C4-2B (cell line): Measurements from ENCODE around the gene YBX3.

Experiments
- H3K27ac ChIP-seq: fragments of 450-650 bp; 2 replicates; pipeline ENCODE4 v1.5.1; 2017
- ZFX ChIP-seq: fragments of 450-650 bp; IDR thresholded peaks from 2 replicates; pipeline ENCODE4 v1.6.1; 2017
- TF ChIP-seq, protein P1 (sequence below): fragments of 450-650 bp; conservative IDR thresholded peaks from 2 replicates; pipeline ENCODE4 v1.5.1; 2017; ENCODE audit warnings: mild to moderate bottlenecking

The YBX3 gene

DNA sequence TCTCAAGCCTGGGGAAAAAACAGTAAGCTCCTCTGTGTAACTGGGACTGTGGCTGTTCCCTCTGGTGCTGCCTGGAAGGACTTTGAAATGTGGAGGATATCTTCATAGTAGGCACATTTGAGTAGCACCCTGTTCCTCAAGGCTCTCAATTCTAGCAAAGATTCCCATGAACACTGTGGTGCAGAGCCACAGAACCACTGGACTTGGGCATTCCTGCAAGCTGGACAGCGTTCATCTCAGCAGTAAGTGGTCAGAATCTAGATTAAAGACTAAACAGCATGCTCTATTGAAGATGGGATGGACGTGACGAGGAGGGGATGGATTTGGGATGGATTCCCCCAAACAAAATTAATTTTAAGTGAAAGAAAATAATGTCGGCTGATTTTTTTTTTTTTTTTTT lies 9.4 kb upstream of the YBX3 start:
- no peak for TF ChIP-seq ZFX
- TF ChIP-seq, protein P1, sequence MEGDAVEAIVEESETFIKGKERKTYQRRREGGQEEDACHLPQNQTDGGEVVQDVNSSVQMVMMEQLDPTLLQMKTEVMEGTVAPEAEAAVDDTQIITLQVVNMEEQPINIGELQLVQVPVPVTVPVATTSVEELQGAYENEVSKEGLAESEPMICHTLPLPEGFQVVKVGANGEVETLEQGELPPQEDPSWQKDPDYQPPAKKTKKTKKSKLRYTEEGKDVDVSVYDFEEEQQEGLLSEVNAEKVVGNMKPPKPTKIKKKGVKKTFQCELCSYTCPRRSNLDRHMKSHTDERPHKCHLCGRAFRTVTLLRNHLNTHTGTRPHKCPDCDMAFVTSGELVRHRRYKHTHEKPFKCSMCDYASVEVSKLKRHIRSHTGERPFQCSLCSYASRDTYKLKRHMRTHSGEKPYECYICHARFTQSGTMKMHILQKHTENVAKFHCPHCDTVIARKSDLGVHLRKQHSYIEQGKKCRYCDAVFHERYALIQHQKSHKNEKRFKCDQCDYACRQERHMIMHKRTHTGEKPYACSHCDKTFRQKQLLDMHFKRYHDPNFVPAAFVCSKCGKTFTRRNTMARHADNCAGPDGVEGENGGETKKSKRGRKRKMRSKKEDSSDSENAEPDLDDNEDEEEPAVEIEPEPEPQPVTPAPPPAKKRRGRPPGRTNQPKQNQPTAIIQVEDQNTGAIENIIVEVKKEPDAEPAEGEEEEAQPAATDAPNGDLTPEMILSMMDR: no peak
- no peak overlapping the region for H3K27ac ChIP-seq

DNA sequence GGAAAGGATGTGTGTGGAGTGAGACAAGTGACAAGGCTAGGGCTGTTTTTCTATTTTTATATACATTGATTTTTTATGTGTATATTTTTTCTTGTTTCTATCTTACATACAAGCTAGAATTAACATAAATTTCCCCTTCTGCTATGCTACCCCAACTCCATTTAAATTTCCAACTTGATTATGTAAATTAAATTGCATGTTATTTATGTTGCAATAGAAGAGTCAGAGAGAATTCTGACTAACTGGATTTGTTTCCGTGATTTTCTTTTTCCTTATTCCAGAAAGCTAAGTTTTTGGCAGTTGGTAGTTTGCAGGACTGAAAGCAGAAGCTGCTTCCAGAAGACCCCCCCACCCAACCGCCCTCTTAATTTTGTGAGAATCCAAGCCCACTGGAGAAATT lies 8.9 kb upstream of the YBX3 start:
- TF ChIP-seq, protein P1: no peak
- no peak for TF ChIP-seq ZFX

DNA sequence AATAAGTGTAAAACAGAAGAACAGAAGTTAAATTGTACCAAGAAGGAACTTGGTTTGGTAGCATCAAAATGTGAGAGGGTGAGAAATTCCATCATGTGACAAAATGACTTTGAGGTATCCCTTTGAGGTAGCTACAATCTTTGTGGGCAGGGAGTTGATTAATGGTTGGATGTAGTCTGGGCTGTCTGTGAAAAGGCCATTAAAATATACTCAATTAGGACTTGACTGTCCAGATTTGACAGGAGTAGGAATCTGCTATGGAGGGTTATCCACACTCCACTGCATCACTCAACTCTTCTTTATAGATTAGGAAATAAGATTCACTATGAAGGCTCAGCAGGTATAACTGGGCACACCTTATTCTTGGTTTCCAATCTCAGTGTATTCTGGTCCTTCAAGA lies 7.4 kb upstream of the YBX3 start:
- H3K27ac ChIP-seq: no peak overlapping the region
- TF ChIP-seq, protein P1: no peak
- no peak for TF ChIP-seq ZFX

More for the DNA sequence above, 8.9 kb upstream of the YBX3 start:
- no peak overlapping the region for H3K27ac ChIP-seq

DNA sequence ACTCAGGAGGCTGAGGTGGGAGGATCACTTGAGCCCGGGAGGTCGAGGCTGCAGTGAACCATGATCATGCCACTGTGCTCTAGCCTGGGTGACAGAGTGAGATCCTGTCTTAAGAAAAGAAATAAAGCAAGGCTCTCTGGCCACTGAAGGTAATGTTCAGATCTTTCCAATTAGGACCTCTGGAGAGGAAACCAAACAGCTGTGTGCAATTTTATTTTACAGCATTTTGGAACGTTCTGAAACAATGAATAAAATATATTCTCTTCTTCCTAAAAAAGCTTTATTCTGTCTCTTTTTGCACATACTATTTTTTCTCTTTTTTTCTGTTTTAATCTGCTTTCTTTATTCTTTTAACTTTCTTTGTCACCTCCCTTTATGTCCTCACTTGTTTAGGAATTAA lies 5.0 kb upstream of the YBX3 start:
- TF ChIP-seq, protein P1: no peak
- no peak for TF ChIP-seq ZFX
- H3K27ac ChIP-seq: no peak overlapping the region

DNA sequence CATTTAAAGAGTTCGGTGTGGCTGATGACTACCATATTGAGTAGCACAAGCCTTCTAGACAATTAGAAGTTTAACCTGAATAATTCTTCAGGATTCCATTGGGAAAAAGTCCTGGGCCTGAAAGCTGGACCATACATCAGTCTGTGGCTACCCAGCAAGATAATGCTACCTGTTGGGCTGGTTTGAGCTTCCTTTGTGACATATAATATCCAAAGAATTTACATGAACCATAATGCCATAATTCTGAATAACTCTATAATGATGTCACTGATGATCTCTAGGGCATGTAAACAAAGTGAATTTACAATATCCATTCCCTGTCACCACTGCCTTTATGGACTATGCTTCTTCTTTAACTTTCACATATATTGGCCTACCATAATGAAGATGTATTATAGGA lies 3.8 kb upstream of the YBX3 start:
- no peak overlapping the region for H3K27ac ChIP-seq
- TF ChIP-seq, protein P1: no peak
- no peak for TF ChIP-seq ZFX

DNA sequence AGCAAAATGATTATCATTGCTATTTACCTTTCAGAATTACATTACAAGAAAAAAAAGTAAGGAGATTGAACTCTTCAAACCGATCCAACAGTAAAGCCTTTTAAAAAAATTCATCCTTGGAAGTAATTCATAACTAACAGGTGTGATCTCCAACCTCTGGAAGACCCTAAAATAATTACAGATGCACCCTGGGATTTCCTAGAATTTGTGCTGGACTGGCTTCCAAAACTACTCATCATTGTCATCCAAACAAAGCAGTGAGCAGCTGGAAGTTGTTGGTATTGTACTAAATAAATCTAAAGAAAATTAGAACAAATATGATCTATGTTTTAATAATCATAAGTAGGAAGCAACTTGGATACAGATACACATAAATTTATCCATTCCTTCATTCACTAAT lies 1.9 kb upstream of the YBX3 start:
- TF ChIP-seq ZFX: no peak
- TF ChIP-seq, protein P1: no peak
- no peak overlapping the region for H3K27ac ChIP-seq

DNA sequence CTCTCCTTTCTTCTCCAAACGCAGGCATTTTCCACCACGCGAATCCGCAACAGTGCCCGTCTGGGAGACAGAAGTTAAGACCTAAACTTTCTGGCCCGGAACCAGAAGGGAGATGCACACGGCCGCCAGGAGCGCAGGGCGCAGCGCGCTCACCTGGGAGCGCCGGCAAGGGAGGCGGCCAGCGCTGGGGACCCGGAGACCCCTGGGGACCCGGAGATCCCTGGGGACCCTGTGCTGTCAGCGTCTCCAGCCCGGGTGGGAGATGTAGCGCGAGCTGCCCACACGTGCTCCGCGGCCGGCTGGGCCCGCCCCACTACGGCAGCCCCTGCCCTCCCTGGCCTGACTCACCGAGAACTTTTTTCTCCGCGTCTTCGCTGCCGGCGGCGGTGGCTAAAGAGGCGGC lies 620 bp downstream of the YBX3 start:
- TF ChIP-seq, protein P1: peak; percentile 32; the same call in 1 of the 2 replicates
- TF ChIP-seq ZFX: peak; percentile 85
- H3K27ac ChIP-seq: peak overlapping the region; percentile 90
